ENCODE data around the gene NPDC1.

NPDC1 gene

DNA sequence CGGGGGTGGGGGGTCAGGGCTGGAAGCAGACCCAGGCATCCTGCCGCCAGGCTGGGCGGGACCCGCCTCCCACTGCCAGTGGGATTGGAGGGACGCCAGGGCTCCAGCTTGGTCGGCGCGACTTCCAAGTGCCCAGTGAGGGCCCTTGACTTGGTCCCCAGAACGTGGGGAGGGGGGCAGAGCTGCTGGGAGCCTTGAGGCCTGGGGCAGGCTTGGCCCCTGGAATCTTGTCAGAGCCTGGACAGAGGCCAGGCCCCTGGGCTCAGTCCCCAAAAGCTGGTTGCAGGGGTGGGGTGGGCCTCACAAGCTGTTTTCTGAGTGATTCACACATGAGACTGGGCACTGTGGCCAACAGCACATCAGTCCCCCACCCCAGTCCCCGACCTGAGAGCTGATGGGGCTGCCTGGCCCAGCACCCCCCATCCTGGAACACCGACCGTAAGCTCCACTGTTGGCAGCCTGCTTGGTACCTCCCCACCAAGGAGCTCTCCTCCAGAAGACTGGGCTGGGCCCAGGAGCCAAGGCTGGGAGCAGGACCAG, 50.1 kb downstream of the NPDC1 start:
- DNase-seq (ENCODE audit: low read depth): no peak
- TF ChIP-seq, protein P1, sequence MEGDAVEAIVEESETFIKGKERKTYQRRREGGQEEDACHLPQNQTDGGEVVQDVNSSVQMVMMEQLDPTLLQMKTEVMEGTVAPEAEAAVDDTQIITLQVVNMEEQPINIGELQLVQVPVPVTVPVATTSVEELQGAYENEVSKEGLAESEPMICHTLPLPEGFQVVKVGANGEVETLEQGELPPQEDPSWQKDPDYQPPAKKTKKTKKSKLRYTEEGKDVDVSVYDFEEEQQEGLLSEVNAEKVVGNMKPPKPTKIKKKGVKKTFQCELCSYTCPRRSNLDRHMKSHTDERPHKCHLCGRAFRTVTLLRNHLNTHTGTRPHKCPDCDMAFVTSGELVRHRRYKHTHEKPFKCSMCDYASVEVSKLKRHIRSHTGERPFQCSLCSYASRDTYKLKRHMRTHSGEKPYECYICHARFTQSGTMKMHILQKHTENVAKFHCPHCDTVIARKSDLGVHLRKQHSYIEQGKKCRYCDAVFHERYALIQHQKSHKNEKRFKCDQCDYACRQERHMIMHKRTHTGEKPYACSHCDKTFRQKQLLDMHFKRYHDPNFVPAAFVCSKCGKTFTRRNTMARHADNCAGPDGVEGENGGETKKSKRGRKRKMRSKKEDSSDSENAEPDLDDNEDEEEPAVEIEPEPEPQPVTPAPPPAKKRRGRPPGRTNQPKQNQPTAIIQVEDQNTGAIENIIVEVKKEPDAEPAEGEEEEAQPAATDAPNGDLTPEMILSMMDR (IDR thresholded peaks at IDR 0.05; ENCODE audit: low read depth, low read length, missing control alignments): no peak
- H3K4me3 ChIP-seq (ENCODE audit: low read depth, low read length): no peak overlapping the region

DNA sequence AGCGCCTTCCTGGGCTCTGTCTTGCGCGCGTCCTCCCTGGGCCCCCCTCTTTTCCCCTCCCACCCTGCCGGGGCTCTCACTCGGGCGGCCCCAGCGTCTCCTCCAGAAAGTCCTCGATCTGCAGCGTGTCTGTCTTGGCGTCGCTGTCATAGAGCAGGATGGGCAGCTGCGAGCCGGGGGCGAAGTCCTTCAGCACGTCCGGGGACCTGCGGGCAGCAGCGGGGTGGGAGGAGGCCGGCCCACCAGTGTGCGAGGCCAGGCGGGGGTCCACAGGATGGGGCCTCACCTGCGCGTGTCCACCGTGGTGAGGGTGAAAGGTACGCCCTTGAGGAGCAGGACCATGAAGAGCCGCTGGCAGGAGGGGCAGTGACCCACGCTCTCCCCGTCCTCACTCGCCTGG, 50.6 kb downstream of the NPDC1 start:
- H3K4me3 ChIP-seq (ENCODE audit: low read depth, low read length): no peak overlapping the region
- TF ChIP-seq, protein P1 (IDR thresholded peaks at IDR 0.05; ENCODE audit: low read depth, low read length, missing control alignments): no peak
- no peak for DNase-seq (ENCODE audit: low read depth)

DNA sequence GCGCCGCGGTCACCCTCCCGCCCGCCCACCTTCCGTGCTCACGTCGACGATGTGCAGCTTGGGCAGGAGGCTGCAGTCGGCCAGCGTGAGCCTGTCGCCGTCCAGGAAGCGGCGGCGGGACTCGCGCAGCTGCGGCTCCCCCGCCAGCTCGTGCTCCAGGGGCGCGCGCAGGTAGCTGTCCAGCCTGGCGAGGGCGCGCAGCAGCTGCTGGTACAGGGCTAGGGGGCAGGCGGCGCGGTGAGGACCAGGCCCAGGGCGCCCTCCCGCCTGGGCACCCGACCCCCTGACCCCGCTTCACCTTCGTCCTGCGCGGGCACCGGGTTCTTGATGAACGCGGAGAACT, 51.1 kb downstream of the NPDC1 start:
- H3K4me3 ChIP-seq (ENCODE audit: low read depth, low read length): no peak overlapping the region
- no peak for DNase-seq (ENCODE audit: low read depth)
- TF ChIP-seq, protein P1 (IDR thresholded peaks at IDR 0.05; ENCODE audit: low read depth, low read length, missing control alignments): no peak

DNA sequence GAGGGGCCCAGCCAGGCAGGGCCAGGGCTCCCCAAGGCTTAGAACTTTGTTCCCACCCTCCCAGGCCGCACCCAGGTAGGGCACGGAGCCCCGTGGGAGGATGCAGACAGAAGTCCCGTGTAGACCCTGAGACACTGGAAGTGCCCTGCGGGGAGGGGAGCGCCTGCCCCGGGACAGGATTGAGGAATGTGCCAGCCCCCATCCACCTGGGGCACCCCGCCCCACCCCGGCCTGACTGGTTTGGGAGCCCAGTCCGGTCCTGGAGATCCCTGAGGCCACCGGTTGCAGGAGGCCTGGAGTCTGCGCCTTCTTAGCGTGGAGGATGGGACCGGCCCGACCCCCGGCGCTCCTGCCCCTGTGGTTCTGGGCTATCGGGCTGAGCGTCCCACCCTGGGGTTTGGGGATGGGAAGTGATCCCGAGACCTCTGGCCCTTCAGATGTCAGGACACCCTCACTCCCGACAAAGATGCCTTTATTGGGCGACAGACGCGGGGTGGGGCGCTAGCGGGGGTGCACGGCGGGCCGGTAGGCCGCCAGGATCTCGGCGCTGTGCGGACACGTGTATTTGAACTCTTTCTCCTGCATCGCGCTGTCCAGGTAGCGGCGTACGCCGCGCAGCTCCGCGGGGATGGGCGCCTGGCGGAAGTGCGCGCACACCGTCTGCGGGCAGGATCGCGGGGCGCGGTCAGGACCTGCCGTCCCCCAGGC, 51.6 kb downstream of the NPDC1 start:
- H3K4me3 ChIP-seq (ENCODE audit: low read depth, low read length): no peak overlapping the region

DNA sequence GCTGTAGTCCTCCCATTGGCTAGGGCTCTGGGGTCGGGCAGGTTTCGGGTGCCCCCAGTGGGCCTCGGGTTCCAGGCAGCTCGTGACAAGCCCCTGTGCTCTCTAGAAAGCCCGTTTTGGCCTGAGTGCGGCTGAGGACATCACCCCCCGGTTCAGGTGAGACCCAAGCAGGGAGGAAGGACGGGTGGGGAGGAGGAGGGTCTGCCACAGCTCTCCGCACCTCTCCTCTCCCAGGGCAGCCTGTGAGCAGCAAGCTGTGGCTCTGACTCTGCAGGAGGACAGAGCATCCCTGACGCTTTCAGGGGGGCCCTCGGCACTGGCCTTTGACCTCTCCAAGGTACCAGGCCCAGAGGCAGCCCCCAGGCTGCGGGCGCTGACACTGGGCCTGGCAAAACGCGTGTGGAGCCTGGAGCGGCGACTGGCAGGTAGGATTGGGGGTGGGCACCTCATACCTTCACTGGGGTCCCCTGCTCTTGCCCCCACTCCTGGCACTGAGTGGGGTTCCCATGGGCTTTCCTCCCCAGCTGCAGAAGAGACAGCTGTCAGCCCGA, 53.1 kb downstream of the NPDC1 start:
- H3K4me3 ChIP-seq (ENCODE audit: low read depth, low read length): peak overlapping the region; percentile 74
- no peak for DNase-seq (ENCODE audit: low read depth)
- TF ChIP-seq, protein P1 (IDR thresholded peaks at IDR 0.05; ENCODE audit: low read depth, low read length, missing control alignments): no peak

More for the DNA sequence above, 51.6 kb downstream of the NPDC1 start:
- no peak for DNase-seq (ENCODE audit: low read depth)
- TF ChIP-seq, protein P1 (IDR thresholded peaks at IDR 0.05; ENCODE audit: low read depth, low read length, missing control alignments): no peak

DNA sequence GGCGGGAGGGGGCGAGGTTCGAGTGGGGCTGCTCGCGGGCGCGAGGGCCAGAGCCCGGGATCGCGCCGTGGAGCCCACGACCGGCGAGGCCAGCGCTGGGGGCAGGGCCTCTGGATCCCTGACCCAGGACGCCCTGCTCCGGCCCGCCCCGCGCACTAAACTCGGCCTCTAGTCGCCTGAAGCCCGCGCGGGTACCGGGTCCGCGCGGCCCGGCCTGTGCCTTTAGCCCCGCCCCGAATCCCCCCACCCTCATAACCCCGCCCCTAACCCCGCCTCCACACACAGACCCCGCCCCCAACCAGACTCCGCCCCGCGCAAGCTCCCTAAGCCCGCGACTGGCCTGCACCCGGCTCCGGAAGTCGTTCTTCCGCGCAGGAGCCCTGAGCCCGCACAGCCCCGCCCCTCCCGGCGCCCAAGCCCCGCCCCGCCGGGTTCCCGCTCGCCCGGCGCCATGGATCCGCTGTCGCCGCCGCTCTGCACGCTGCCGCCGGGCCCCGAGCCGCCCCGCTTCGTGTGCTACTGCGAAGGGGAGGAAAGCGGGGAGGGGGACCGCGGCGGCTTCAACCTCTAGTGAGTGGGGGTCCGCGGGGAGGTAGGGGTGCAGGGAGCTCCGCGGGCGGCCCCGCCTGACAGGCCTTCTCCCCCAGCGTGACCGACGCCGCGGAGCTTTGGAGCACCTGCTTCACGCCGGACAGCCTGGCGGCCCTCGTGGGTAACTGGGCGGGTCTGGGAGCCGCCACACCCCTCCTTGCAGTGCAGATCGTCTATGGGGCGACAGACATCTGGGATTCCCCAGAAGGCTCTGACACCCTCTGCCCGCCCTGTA, 53.8 kb downstream of the NPDC1 start, which contains the start of gene PAXX:
Gene PAXX (plus strand): TSS at position 430 of the 826 bp plus-strand sequence. CDS start 22 bp downstream, at position 452.
- peak; percentile 53 for DNase-seq (ENCODE audit: low read depth)
- peak within 1 kb of the TSS; percentile 74 for H3K4me3 ChIP-seq (ENCODE audit: low read depth, low read length)
- TF ChIP-seq, protein P1 (IDR thresholded peaks at IDR 0.05; ENCODE audit: low read depth, low read length, missing control alignments): no peak

Measured in GM12864 (cell line).